Measurements from ENCODE around the gene PRDM11.

Gene PRDM11

GRCh38 chr11:45209891-45210699 is 63.7 kb downstream of the PRDM11 start:
- no peak for DNase-seq (ENCODE audit: low read depth in 2 of 2)

DNA sequence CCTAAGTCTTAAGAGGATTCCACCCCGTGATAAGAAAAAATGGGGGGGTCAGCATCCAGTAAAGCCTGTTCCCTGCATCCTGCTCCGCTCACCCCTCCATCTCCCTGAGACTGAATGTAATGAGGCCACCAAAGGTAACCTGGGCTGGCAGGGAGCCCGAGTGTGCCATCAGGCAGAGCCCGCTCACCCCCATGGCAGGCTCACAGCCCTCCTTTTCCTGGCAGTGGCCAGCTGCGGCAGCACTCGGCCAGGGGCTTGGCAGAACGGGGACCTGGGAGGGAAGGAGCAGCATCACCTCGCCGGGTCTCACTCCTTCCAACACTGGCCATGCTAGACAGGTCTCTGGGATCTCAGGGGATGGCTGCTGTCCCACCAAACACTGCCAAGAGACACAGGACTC is 64.4 kb downstream of the PRDM11 start:
- DNase-seq (ENCODE audit: low read depth in 2 of 2), result no peak

DNA sequence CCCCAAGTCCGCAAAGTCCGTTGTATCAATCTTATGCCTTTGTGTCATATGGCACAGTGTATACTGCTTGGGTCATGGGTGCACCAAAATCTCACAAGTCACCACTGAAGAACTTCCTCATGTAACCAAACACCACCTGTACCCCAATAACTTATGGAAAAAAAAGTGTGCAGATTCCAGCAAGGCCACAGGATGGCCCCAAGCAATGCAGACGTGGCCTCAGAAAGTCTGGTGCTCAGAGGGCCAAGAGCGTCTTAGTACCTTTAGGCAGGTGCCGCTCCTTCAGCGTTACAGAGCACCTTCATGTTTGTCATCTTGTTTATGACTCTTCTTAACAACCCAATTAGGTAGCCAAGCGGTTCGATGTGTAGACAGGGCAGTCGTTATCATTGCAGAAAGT is 65.3 kb downstream of the PRDM11 start:
- no peak for DNase-seq (ENCODE audit: low read depth in 2 of 2)

GRCh38 chr11:45212566-45213315 is 66.3 kb downstream of the PRDM11 start:
- DNase-seq (ENCODE audit: low read depth in 2 of 2), result no peak

DNA sequence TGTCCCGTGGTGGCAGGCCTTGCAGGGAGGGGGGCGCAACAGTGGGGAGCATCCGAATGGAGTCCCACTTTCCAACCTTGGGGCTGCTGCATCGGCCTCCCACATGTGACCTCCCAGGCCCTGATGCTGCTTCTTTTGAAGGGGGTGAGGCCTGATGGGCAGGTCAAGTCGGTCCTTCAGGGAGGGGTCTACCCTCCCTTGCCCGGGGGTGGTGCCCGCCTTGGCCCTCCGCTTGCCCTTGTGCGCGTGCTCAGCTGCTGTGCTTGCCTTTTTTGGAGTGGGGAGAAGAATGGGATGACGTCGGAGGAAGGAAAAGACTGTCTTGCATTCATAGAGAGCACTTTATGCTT is 66.9 kb downstream of the PRDM11 start:
- DNase-seq (ENCODE audit: low read depth in 2 of 2), result no peak

DNA sequence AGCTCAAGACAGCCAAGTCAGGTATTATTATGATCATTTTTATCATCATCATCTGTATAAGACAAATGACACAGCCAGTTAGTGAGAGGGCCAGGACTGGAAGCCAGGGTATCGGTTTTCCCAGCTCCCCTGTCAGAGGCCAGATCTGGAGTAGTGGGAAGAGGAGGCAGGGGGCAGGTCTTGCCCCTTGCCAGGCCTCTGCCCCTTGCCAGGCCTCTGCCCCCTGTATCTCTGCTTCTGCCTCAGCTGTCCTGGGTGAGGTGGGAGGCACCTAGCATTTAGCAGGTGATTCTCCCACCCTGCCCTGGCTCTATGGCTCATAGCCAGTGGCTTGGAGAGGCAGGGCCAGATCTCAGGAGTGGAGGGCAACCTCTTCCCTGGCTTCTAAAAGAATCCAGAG is 67.3 kb downstream of the PRDM11 start:
- no peak for DNase-seq (ENCODE audit: low read depth in 2 of 2)

GRCh38 chr11:45215098-45215865 is 68.8 kb downstream of the PRDM11 start:
- no peak for DNase-seq (ENCODE audit: low read depth in 2 of 2)

- no peak for DNase-seq (ENCODE audit: low read depth in 2 of 2)
These were observed 69.6 kb downstream of the PRDM11 start for GRCh38 chr11:45216031-45216430.

GRCh38 chr11:45216901-45217300 is 70.5 kb downstream of the PRDM11 start:
- no peak for DNase-seq (ENCODE audit: low read depth in 2 of 2)

DNA sequence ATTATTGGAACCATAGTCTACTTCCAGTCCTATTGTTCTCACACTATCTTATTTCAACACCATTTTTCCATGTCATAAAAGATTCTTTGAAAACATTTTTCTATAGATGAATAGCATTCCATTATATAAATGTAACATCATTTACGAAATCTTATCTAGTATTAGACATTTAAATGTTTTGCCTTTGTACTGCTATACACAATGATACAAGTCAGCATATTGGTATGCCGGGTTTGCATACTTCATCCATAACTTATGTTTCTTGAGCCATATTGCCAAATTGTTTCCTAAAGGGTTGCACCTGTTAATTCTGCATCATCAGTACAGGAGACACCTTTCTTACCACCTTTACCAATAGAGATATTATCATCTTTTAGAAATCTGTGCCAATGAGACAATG is 71.6 kb downstream of the PRDM11 start:
- no peak for DNase-seq (ENCODE audit: low read depth in 2 of 2)

DNA sequence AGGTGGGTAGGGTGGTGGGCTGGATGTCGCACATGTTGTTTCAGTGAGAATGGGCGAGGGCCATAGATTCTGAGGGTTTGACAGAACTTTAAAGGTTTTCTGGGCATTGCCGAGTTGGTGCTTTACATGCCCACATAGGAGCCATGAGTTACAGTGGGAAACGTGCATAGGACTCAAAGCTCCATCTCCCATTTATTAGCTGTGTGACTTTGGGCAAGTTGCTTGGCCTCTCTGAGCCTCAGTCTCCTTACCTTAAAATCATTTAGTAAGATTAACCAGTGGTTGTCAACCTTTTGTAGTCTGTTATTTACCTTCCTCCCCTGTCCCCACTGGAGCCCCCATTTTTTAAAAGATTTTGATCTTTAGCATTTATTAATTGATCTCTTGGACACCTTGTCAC is 72.3 kb downstream of the PRDM11 start:
- DNase-seq (ENCODE audit: low read depth in 2 of 2), result no peak

DNA sequence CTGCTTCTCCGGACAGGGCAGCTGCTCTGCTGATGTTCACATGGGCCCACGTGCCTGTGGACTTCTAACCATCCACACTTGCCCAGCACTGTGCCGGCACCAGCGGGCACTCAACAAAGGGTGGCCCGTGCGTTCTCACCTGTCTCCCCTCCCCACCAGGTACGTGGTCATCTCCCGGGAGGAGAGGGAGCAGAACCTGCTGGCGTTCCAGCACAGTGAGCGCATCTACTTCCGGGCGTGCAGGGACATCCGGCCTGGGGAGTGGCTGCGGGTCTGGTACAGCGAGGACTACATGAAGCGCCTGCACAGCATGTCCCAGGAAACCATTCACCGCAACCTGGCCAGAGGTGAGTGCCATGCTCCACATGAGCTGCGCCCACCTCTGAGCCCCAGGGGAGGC is 73.0 kb downstream of the PRDM11 start:
- no peak for DNase-seq (ENCODE audit: low read depth in 2 of 2)

DNA sequence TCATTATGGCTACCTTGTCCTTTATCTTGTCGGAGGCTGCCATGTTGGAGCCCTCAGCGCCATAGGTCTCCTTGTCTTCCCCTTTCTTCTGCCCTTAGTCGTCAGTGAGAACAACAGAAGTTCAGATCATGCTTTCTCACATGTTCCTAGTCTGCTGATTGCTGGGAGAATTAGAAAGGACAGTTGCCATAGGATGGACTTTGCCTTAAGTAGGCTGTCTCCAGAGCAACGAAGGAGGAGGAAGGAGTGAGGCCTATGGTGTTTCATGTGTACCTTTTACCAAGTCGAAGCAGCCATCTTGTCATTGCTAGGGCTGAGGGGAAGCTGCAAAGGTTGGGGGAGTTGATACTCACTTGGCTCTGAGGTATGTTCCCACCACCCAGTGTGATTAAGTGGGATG is 77.1 kb downstream of the PRDM11 start:
- DNase-seq (ENCODE audit: low read depth in 2 of 2), result no peak

DNA sequence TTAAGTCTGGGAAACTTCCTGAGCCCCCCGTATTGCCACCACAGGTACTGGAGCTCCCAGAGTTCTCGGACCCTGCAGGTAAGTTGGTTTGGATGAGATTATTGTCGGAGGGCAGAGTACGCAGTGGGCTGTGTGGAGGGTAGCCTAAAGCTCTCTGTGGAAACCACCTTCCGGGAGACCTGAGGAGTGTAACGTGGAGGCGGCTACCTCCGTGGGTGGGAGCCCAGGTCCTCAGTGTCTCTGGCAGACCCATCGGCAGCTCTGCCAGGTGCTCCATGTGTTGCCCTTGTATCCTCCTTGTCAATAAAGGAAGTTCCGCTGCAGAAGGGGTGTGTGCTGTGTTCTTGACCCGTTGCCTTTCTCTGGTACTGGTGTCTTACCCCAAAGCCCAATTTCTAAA is 78.3 kb downstream of the PRDM11 start:
- DNase-seq (ENCODE audit: low read depth in 2 of 2), result no peak

DNA sequence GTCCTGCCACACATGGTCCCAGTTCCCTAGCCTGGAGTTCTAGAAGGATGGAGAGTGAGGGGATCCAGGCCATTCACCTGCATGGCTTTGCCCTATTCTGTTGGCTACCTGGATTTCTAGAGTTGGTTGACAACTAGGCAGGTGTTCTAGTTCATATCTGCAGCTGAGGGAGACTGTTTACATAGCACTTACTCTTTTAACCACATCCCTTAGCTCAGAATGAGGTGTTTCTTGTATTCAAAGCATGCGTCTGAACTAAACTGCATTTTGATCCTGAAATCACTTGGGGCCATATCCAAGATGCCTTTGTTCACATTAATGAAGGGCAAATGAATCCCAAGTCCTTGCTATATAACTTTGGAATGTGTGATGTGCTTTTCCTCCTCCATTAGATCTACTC is 78.8 kb downstream of the PRDM11 start:
- no peak for DNase-seq (ENCODE audit: low read depth in 2 of 2)

DNA sequence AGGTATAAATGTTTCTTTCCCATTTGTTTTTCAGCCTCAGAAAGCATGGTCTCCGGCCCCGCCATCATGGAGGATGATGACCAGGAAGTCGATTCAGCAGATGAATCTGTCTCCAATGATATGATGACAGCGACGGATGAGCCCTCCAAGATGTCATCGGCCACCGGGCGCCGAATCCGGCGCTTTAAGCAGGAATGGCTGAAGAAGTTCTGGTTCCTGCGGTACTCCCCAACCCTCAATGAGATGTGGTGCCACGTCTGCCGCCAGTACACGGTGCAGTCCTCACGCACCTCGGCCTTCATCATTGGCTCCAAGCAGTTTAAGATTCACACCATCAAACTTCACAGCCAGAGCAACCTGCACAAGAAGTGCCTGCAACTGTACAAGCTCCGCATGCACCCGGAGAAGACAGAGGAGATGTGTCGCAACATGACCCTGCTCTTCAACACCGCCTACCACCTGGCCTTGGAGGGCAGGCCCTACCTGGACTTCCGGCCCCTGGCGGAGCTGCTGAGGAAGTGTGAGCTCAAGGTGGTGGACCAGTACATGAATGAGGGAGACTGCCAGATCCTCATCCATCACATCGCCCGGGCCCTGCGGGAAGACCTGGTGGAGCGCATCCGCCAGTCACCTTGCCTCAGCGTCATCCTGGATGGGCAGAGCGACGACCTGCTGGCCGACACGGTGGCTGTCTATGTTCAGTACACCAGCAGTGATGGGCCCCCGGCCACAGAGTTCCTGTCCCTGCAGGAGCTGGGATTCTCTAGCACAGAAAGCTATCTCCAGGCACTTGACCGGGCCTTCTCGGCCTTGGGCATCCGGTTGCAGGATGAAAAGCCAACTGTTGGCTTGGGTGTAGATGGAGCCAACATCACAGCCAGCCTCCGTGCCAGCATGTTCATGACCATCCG is 79.8 kb downstream of the PRDM11 start:
- no peak for DNase-seq (ENCODE audit: low read depth in 2 of 2)

DNA sequence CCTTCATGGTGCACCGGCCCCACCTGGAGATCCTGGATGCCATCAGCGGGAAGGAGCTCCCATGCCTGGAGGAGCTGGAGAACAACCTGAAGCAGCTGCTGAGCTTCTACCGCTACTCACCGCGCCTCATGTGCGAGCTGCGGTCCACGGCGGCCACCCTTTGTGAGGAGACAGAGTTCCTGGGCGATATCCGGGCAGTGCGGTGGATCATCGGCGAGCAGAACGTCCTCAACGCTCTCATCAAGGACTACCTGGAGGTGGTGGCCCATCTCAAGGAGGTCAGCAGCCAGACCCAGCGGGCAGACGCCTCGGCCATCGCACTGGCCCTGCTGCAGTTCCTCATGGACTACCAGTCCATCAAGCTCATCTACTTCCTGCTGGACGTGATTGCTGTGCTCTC is 80.5 kb downstream of the PRDM11 start:
- DNase-seq (ENCODE audit: low read depth in 2 of 2), result no peak

GRCh38 chr11:45227836-45228235 is 81.4 kb downstream of the PRDM11 start:
- DNase-seq (ENCODE audit: low read depth in 2 of 2), result no peak

- DNase-seq (ENCODE audit: low read depth in 2 of 2), result no peak
These were observed 83.1 kb downstream of the PRDM11 start for GRCh38 chr11:45229401-45230020.

DNA sequence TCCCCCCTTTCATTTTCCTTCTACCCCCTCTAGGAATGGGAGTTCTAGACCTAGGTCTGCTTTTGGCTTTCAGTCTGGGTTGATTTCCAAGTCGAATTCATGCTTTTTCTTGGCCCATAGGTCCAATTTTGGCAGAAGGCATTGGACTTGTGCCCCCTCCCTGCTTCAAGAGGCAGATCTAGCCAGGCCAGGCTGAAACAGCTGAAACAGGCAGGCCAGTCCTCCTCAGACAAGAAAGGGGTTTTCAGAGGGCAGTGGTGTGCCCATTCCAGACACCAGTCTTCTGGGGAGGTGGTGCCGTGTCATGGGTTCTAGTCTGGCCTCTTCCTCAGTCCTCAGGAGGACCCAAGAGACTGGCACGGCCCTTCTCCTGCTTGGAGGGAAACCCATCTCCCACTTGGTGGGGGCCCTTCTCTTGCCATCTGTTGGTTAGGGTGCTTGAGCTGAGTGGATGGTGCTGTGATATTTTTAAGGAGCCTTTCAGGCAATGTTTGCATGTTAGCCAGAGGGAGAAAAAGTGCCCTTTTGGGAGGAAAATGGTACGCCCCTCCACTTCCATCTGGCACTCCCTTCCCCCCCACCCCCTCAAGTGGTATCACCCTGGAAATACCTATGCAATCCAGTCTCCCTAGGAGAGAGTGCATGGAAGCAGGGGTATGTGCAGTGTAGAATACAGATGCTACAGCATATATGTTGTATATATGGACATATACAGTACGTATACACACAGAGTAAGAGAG is 86.1 kb downstream of the PRDM11 start:
- no peak for DNase-seq (ENCODE audit: low read depth in 2 of 2)
